Cardiac fibroblast (primary cell): Measurements from ENCODE around the gene MPP2.
"Not testable (repeated sequence)": the region's sequence is repeated elsewhere in the genome, so short reads cannot be mapped to it uniquely, and the experiment has no call there.

Experiments used
- DNase-seq, 2 donors: peaks; one replicate each; pipeline versions ENCODE4 v3.0.0 to v3.0.0-alpha.2; 2010; ENCODE audit warnings: low read depth in 2 of 2
- H3K4me3 ChIP-seq, 2 donors: replicated peaks in 1 of 2; 1 replicate in 1 of 2; 2 replicates in 1 of 2; pipeline ENCODE4 v1.5.1; 2011; ENCODE audit warnings: low read depth in 2 of 2, low read length in 2 of 2, mild to moderate bottlenecking in 2 of 2, moderate library complexity in 1 of 2
- CTCF ChIP-seq: IDR thresholded peaks from one replicate; pipeline ENCODE4 v1.5.1; 2011; ENCODE audit warnings: low read depth, mild to moderate bottlenecking, low read length, inconsistent platforms

MPP2 gene

DNA sequence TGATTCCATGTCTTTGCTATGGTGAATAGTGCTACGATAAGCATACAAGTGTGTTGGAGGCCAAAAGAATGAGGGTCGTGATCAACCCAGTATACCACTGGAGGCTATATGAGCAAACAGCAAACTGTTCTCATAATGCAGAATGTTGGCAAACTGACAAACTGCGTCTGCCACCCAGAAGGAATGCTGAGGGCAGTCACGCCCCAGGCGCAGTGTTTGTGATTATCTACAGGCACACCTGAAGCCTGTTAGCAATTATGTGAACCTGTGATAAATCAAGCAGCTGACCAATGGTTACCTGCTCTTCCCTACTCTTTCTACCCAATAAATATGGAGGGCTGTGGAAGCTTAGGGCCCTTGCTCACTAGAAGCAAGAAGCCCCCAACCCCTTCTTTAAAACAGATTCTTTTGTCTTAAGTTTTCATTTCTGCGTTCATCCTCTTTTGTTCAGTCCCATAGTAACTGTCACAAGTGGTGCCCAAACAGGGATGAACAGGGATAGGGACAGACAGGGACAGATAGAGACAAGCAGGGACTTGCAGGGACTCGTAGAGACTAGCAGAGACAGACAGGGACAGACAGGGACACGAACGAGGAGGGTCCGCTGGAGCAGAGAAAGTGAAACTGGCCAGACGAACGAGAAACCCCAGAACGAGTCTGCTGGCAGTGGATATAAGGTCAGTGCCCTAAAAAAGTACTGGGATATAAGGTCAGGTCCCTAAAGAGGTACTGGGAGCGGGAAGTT is 35.2 kb downstream of the MPP2 start:
- TF ChIP-seq CTCF = no peak
- H3K4me3 ChIP-seq = peak overlapping the region in 1 of 2 donors; percentile 14
- no peak for DNase-seq

DNA sequence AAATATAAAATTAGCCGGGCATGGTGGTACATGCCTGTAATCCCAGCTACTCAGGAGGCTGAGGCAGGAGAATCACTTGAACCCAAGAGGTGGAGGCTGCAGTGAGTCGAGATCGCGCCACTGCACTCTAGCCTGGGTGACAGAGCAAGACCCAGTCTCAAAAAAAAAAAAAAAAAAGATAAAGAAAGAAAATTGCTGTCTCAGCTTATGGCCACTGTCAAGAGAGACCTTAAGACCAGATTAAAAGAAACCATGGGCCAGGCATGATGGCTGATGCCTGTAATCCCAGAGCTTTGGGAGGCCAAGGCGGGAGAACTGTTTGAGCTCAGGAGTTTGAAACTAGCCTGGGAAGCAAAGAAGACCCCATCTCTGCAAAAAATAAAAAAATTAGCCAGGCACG is 38.3 kb downstream of the MPP2 start:
- not testable (repeated sequence) for DNase-seq, H3K4me3 ChIP-seq

- no peak overlapping the region for H3K4me3 ChIP-seq
- DNase-seq = no peak
- TF ChIP-seq CTCF = no peak
Measured at GRCh38 chr17:43868226-43868994, 38.9 kb downstream of the MPP2 start.

- TF ChIP-seq CTCF = no peak
- no peak for DNase-seq
Measured at GRCh38 chr17:43864161-43864984, 43.0 kb downstream of the MPP2 start.

DNA sequence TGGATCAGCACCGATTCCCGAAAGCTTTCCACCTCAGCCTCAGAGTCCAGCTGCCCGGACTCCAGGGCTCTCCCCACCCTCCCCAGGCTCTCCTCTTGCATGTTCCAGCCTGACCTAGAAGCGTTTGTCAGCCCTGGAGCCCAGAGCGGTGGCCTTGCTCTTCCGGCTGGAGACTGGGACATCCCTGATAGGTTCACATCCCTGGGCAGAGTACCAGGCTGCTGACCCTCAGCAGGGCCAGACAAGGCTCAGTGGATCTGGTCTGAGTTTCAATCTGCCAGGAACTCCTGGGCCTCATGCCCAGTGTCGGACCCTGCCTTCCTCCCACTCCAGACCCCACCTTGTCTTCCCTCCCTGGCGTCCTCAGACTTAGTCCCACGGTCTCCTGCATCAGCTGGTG is 45.4 kb downstream of the MPP2 start:
- TF ChIP-seq CTCF = no peak
- no peak for DNase-seq
- H3K4me3 ChIP-seq = no peak overlapping the region

More at GRCh38 chr17:43864161-43864984, 43.0 kb downstream of the MPP2 start:
- no peak overlapping the region for H3K4me3 ChIP-seq

DNA sequence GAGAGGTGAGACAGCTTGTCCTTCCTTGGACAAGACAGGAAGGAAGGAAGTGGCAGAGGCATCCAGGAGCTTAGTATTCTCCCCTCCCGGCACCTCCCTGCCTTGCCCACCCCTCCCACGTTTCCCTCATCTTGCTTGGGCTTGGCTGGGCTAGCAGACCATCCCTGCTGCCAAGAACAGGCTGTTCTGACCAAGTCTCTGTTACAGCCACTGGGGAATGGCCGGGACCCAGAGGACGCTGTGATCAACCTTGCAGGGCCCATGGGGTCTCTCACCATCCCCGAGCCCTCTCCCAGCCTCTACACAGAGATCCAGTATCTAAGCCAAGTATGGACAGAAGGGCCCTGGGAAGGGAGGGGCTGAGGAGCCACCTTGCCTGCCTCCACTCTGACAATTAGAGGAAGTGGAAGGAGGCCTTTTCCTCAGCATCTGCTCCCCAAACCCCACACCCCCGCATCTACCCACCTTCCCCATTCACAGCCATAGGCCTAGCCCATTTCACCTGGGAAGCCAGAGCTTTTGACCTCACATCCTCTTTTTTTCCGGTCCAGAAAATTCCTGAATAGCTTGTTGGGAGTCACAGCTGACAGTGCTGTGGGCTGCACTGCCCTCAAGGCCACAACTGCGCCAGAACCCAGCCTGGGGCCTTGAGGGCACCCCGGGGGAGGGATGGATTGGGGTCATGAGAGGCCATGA is 46.3 kb downstream of the MPP2 start:
- H3K4me3 ChIP-seq = no peak overlapping the region
- DNase-seq = no peak
- no peak for TF ChIP-seq CTCF
